ENCODE data around the gene REC8.
A peak's percentile ranks its signal among the peaks of the same experiment; 100 is the strongest.

Gene REC8

DNA sequence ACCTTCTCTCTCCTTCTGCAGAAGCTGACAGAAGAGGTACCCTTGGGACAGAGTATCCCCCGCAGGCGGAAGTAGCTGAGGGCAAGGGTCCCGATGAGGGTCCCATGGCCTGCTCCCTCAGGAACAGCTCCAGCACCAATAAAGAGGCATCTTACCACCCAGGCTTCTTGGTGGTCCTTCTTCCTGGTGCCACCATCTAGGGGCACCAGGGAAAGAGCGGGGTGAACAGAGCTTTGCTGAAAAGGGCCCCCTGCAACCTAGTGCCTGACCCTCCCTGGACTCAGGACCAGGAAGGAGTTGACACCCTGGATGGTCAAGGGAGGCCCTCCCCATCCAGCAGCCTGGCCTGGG is 11.4 kb upstream of the REC8 start:
- DNase-seq, result no peak

DNA sequence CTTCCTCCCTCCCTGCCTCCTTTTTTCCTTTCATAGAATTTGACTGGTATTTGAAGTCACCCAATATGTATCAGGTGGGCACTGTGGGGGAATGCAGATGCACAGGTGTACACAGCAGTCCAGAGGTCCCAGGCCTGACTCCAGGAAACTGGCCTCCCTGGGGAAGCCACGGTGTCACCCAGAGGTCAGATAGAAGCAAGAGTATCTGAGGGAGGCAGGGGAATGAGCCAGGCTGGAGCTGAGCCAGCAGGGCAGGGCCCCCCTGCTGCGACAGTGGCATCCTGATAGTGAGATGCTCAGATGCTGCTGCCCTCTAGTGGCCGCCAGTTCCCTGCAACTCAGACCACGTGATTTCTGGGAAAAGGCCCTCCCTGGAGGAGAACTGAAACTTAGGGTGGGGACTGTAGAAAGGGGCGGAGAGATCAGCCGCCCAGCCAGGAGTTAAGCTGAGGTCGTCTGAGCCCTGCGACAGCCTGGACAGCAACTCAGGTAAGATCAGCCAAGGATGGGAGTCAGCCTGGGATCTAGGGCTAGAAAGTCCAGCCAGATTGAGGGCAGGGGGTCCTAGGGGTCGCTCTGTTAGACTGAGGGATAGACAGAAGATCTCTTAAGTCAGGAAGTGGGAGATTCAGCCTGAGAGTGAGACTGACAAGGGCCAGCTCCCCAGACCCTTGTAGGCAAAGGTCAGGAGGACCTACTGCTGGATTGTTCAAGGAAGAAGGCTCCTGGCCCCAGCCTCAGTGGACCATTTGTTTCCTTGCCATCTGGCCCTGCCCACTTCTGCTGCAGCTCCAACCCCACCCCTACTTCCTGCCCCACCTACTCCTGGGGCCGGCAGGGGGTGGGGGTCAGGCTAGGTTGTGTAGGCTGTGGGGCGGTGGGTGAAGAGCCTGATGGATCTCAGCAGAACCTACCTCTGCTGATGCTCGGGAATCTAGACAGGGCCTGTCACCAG is 10.8 kb upstream of the REC8 start, which contains the start of gene IRF9:
Gene IRF9, plus strand, starts transcription at position 416 of the 955 bp plus-strand sequence. CDS start 880 bp downstream, outside the sequence.
- peak; percentile 99 for DNase-seq

DNA sequence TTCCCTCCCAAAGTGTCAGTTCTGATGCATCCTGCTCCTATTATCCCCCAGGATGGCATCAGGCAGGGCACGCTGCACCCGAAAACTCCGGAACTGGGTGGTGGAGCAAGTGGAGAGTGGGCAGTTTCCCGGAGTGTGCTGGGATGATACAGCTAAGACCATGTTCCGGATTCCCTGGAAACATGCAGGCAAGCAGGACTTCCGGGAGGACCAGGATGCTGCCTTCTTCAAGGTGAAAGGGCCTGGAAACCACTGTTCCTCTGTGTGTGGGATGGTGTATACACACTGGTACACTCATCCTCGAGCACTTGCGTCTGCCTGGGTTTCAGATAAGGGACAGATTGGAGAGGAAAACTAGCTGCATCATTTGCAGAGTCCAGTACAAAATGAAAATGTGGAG is 9.8 kb upstream of the REC8 start:
- DNase-seq, result peak; percentile 58

DNA sequence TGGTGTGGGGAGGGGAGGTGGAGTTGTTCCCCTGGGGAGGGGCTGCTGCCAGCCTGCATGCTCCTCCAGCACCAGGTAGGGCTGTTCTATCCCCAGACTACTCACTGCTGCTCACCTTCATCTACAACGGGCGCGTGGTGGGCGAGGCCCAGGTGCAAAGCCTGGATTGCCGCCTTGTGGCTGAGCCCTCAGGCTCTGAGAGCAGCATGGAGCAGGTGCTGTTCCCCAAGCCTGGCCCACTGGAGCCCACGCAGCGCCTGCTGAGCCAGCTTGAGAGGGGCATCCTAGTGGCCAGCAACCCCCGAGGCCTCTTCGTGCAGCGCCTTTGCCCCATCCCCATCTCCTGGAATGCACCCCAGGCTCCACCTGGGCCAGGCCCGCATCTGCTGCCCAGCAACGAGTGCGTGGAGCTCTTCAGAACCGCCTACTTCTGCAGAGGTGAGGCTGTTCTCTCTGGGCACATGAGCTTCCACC is 7.3 kb upstream of the REC8 start:
- no peak for DNase-seq

DNA sequence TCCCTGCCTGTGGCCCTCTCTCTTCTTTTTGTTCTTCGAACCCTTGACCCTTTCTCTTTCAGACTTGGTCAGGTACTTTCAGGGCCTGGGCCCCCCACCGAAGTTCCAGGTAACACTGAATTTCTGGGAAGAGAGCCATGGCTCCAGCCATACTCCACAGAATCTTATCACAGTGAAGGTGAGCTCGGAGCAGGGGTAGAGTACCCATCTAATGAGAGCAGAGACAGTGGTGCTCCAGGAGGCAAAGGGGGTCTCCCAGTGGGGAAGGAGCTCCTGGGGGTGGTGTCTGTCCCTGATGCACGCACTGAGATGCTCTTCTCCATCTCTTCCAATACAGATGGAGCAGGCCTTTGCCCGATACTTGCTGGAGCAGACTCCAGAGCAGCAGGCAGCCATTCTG is 6.1 kb upstream of the REC8 start:
- DNase-seq, result no peak

DNA sequence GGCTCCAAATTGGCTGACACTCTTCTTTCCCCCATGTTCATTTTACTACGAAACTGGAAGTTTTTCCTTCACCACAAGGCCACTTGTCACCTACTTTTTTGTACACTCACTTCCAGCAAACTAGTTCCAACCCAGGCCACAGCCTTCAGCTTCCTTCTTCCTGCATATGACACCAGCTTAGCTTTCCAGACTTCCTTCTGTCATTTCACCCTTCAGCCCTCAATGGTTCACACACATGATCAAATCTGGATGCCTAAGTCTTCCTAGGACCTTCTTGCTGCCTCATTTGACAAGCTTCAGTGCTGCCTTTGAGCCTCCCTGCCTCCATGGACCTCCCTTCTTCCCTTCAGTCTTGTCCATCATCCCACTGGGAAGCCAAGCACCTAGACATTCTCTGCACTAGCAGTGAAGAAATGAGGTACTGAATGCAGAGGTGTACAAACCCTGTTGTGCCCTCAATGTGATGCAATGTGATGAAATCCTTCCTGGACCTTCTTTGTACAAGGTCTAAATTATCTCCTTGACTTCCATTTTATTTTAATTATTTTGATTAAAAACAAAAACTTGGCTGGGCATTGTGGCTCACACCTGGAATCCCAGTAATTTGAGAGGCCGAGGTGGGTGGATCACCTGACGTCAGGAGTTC is 4.3 kb upstream of the REC8 start:
- no peak for DNase-seq

DNA sequence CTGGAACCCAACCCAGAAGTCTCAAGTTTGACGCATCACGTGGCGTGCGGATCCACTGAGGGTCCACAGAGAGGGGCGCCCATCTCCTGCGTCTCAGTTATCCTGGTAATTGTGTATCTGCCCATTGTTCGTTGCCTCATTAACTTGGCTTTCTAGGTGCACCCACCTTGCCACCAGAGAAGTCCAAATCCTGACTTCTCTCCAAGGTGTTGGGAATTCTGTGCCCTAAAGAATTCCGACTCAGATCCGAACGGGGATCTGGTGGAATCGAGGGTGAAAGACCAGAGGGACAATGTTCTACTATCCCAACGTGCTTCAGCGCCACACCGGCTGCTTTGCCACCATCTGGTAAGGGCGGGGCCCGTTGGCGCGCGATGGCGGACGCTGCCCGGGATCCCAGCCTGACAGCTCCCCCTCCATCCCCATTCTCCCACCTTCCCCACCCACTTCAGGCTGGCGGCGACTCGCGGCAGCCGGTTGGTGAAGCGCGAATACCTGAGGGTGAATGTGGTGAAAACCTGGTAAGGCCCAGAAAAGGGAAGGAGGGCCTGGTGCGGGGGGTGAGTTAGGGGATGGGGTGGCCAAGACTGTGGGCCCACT is 481 bp downstream of the REC8 start:
- no peak for DNase-seq

DNA sequence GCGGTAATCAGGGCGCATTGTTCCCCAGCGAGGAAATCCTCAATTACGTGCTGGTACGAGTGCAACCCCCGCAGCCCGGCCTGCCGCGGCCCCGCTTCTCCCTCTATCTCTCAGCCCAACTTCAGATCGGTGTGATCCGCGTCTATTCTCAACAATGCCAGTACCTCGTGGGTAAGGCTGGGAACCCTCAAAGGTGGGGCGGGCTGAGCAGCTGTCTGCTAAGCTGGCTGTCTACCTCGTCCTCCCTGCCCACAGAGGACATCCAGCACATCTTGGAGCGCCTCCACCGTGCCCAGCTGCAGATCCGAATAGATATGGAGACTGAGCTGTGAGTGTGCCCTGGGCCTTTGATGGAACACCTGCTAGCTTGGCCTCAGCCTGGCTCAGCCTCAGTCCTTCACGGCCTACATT is 996 bp downstream of the REC8 start:
- no peak for DNase-seq

DNA sequence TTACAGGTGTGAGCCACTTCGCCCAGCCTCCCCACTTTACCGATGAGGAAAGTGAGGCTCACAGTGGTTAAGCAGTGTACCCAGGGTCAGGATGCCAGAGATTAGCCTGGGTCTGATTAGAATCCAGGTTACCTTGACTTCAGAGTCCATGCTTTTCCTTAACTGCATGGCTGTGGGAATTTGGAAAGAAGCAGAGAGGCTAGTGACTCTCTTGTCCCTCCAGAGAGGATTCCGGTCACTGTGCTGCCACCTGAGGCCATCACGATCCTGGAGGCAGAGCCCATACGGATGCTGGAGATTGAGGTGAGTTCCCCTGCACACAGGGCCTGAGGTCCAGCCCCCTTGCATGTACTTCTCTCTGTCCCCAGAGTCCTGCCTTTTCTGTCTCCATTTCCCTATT is 4.7 kb downstream of the REC8 start:
- DNase-seq, result no peak

DNA sequence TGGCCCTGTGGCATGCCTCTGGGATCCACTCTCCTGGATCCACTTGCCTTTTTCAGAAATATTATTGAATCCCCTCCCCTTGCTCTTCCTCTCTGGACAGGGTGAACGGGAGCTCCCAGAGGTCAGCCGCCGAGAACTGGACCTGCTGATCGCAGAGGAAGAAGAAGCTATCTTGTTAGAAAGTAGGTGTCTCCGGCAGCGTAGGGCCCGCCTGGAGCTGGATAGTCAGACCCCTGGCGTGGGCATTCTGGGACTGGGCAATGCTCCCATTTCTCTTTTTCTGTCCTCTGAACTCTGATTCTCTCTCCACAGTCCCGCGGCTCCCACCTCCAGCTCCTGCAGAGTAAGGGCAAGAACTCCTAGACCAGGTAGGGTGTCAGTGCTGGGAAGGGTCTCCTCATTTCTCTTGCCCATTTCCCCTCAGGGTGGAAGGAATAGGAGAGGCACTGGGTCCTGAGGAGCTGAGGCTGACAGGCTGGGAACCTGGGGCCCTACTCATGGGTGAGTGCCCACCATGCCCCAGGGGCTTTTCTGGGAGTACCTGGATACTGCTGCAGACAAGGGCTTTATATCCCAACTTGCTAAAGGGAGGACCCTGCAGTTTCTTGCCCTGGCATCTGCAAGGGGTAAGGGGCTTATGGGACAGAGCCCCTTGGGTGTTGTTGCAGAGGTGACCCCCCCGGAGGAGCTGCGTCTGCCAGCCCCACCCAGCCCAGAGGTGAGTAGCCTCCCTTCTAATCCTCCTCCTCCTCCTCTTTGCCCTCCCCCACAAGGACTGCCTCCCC is 5.4 kb downstream of the REC8 start:
- DNase-seq, result no peak

DNA sequence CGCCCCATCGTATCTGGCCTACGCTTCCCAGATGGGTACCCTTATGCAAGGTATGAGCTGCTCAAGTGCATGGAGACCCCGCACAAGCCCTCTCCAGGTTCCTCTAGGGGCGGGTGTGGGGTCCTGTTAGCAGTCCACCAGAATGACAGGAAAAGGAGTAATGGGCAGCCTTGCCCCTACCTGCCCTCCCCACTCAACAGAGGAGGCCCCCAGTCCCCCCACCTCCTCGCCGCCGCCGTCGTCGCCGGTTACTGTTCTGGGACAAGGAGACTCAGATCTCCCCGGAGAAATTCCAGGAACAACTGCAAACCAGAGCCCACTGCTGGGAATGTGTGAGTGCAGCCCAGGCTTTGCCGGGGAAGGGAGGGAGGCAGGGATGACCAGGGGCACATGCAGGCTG is 6.0 kb downstream of the REC8 start:
- no peak for DNase-seq

DNA sequence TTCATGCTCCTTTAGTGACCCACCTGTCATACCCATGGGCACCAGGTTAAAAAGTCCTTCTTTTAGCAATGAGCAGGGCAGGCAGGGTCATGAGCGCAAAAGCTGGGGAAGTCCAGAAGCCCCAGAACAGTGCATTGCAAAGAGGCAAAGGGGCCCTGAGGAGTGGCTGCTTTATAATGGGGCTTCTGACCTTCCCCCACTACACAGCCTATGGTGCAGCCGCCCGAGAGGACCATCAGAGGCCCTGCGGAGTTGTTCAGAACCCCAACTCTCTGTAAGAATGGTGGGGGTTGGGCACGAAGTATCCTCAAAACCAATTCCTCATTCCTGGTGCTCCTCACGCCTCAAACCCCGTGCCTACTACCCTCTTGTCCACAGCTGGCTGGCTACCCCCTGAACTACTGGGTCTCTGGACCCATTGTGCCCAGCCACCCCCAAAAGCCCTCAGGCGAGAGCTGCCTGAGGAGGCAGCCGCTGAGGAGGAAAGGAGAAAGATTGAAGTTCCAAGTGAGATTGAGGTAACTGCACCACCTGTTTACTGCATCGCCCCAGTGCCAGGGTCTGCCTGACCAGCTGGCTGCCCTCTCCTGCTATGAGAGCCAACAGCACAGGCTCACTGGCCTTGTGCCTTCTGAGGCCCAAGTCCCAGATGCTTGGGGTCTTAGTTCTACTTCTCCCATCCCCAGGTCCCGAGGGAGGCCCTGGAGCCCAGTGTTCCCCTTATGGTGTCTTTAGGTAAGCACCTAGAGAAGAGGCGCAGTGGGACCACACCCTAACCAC is 6.7 kb downstream of the REC8 start:
- no peak for DNase-seq

DNA sequence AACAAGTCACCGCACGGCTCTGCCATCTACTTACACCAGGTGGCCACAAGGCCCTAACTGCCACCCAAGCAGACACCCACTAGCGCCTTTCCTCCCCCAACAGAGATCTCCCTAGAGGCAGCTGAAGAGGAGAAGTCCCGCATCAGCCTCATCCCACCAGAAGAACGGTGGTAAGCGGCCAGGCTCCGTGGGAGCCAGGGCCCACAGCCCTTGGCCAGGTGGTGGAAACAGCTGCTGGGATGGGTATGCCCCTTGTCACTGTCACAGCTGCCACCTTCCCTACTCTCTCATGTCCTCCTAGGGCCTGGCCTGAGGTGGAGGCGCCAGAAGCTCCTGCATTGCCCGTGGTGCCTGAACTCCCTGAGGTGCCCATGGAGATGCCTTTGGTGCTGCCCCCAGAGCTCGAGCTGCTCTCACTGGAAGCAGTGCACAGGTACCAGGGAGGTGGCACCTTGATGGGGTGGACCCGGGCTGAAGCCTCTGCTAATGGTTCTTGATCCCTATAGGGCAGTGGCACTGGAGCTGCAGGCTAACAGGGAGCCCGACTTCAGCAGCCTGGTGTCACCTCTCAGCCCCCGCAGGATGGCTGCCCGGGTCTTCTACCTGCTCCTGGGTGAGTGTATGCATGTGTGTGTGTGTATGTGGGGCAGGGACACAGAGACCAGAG is 7.5 kb downstream of the REC8 start:
- no peak for DNase-seq

DNA sequence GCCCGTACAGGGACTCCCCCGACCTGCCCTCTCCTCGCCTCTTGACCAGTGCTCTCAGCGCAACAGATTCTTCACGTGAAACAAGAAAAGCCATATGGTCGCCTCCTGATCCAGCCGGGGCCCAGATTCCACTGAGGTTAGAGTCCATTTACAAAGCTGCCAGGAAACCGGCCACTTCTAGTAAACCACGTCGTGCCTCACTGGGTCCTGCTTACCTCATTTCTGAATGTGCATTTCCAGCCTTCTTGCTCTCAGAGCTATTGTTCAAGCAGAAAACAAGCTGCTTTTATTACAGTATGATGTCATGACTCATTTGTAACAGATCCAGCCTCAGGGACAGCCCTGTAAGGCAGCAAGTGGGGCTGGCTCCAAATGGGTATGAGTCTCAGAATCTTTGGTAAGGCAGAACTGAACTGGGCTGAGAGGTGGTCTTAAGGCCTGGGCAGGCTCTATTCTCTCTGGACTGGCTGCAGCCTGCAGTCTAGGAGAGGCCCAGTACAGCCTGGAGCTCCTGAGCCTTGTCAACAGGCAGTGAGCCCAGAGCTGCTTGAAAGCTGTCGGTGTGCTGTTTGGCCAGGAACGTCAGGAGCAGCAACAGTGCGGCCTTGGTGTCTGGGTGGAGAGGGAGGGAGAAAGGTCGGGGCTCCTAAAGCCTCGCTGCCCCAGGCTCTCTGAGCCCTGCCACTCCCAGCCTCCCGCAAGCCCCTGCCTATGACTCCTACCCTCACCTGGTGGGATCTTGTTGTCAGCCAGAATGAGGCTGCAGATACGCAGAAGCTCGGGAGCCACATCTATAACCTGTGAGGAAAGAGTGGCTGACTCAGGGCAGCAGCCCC is 8.3 kb downstream of the REC8 start:
- no peak for DNase-seq

DNA sequence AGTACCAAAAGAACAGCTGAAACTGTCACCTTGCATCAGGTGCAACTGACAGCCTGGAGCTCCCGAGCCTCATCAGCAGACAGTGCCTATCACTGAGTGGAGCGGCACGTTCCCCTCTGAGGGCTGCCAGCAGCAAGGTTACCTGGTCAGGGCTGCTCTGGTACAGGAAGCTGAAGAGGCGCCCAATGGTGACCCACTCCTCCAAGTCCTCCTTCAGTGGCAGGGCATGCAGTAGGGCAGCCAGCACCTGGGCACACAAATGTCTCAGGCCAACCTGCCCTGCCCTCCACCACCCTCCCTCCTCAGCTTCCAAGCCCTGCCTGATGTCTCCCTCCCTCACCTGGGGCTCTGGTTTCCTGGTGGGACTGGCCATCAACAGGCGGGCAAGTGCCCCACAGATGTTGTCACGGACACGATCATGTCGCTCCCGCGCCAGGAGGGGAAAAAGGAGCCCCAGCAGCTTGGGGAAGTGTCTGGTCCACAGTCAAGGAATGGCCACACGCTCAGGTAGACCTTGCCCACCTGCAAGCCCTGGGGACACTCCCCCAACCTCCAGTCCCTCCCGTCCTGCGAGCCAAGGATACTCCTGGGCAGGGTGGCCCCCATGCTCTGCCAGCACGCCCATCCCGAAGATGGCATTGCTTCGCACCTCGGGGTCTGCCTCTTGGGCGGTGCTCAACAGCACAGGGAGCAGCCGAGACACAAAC is 9.6 kb downstream of the REC8 start:
- DNase-seq, result no peak

DNA sequence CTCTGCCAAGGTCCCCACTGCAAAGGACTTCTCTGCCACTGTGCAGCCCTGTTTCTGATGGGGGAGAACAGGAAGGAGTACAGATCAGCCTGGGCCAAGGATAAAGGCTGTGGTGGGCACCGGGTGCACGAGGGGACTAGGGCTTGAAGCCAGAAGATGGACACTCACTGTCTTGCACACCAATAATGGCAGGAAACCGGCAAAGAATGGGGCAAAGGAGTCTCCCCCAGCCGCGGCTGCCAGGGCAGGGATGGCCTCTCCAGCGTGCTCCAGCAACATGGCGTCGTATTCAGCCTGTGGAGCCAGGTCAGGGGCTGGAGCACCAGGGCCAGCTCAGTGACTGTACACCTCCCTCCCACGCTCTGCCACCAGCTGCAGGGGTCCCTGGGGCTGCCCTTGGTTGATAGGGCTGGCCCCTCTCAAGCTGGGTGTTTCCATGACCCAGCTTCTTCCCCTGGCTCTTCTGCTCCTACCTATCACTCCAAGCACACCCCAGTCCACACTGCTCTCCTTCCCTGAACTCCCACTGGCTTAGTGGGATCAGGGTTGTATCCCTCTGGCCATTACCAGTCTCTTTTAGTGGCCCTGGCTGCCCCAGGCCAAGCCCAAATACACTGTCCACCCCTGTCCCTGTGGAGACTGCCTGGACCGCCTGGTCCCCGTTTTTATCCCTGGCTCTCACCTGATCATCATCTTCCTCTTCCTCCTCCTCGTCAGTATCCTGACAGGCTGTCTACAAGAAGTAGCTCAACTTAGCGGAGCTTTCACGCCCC is 10.4 kb downstream of the REC8 start:
- no peak for DNase-seq

DNA sequence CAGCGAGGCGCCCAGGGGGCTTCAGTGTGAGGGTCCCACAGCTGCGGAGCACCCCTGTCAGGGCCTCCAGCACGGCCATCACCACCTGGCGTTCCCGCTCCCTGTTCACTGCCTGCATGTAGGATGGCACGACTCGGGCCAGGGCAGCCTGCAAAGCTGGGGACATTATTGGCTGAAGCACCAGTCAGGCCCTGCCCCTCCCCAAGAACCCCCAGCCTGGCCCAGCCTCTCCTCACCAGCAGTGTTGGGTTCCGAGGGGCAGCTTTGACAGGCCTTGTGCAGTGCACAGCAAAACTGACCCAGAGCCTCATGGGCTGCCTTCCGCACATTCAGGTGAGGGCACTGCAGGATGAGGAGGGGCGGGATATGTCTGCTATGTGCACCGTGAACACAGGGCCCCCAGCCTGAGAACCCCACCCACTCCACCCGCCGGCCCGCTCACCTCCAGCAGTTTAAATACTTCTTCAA is 11.2 kb downstream of the REC8 start:
- DNase-seq, result no peak

DNA sequence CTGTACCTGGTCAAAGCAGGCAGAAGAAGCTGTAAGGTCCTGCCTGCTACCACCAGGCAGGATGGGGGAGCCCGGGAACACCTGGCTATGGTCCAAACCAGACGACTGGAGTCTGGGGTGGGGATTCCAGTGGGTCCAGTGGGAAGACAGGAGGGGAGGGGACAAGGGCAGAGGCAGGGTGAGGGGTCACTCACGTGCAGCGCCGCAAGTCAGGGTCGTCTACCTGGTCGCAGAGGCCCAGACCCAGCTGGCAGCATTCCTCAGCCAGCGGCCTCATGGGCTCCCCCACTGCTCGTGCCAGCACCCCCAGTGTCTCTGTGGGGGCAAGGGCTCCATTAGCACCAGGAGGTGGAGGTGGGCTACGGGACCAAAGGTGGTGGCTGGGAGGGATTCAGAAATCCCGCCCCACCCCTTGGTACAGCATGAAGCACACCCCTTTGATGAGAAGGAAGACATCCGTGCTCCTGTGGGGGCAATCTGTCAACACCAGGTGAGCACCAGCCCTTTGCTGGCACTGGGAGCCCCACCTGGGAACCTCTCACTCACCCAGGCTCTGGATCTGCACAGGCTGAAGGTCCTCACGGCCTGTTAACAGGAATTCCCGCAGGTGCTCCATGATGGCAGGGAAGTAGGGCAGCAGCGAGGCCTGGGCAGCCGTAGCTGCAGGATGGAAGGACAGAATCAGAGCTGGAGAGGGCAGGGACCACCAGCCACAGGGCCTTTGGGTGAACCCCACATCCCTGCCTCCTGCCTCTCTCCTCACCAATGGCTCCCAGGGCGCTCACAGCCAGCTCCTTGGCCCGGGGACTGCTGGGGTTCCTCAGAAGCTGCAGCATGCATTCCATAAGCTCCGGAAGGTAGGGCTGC is 12.5 kb downstream of the REC8 start:
- DNase-seq, result no peak
